D721Med (cell line): Measurements from ENCODE around the gene SLC2A11.
"Not testable (repeated sequence)": the region's sequence is repeated elsewhere in the genome, so short reads cannot be mapped to it uniquely, and the experiment has no call there.

Experiments used
- DNase-seq: peaks from one replicate; pipeline ENCODE4 v3.0.0; 2011; ENCODE audit warnings: low spot score; ENCODE audit not compliant: insufficient read length
- FAIRE-seq: peaks from 2 replicates; lab custom pipeline; 2011; peaks lifted over from hg19 to GRCh38; lab: Jason Lieb, UNC
- TF ChIP-seq, protein P1 (sequence below): IDR thresholded peaks from 2 replicates; pipeline ENCODE4 v1.5.1; 2012; ENCODE audit warnings: mild to moderate bottlenecking, control low read depth; ENCODE audit not compliant: insufficient read depth; ENCODE audit errors: missing control alignments

The SLC2A11 gene

DNA sequence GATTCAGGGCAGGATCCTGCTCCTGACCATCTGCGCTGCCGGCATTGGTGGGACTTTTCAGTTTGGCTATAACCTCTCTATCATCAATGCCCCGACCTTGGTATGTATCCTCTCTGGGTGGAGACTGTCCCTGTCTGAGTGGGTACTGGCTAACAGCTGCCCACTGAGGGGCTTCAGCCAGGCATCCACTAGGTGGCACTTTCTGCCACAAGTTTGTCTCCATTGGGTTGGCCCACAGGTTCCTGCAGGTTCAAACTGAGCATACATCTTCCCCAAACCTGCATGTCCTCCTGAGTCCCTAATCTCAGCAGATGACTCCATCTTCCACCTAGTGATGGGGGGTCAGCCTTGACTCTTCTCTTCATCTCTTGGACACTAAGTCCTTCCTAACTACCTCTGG, 4.4 kb downstream of the SLC2A11 start:
- TF ChIP-seq, protein P1, sequence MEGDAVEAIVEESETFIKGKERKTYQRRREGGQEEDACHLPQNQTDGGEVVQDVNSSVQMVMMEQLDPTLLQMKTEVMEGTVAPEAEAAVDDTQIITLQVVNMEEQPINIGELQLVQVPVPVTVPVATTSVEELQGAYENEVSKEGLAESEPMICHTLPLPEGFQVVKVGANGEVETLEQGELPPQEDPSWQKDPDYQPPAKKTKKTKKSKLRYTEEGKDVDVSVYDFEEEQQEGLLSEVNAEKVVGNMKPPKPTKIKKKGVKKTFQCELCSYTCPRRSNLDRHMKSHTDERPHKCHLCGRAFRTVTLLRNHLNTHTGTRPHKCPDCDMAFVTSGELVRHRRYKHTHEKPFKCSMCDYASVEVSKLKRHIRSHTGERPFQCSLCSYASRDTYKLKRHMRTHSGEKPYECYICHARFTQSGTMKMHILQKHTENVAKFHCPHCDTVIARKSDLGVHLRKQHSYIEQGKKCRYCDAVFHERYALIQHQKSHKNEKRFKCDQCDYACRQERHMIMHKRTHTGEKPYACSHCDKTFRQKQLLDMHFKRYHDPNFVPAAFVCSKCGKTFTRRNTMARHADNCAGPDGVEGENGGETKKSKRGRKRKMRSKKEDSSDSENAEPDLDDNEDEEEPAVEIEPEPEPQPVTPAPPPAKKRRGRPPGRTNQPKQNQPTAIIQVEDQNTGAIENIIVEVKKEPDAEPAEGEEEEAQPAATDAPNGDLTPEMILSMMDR: peak; percentile 82
- FAIRE-seq (no peak), DNase-seq (no peak)

DNA sequence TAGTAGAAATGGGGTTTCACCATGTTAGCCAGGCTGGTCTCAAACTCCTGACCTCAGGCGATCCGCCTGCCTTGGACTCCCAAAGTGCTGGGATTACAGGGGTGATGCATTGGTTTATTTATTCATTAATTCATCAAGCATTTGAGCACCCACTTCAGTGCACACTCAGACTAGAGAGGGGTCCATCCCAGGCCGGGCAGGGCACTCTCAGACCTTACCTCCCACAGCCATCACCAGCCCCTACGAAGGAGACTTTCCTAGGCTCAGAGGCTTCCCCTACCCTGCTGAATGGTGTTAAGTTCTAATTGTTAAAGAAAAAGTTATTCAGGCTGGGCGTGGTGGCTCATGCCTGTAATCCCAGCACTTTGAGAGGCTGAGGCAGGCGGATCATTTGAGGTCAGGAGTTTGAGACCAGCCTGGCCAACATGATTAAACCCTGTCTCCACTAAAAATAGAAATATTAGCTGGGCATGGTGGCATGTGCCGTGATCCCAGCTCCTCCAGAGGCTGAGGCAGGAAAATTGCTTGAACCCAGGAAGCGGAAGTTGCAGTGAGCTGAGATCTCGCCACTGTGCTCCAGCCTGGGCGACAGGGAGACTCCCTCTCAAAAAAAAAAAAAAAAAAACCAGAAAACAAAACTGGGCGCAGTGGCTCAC, 7.0 kb downstream of the SLC2A11 start:
- DNase-seq, FAIRE-seq: not testable (repeated sequence)

GRCh38 chr22:23868580-23868979, 10.9 kb downstream of the SLC2A11 start:
- FAIRE-seq: no peak
- TF ChIP-seq, protein P1: no peak
- DNase-seq: no peak

GRCh38 chr22:23874871-23875270, 17.2 kb downstream of the SLC2A11 start:
- FAIRE-seq: no peak
- TF ChIP-seq, protein P1: no peak
- no peak for DNase-seq

- DNase-seq (no peak), FAIRE-seq (no peak)
- TF ChIP-seq, protein P1: no peak
Observed at GRCh38 chr22:23875801-23876200, 18.1 kb downstream of the SLC2A11 start.

- FAIRE-seq: no peak
- TF ChIP-seq, protein P1: no peak
Observed at GRCh38 chr22:23877566-23877965, 19.9 kb downstream of the SLC2A11 start.

GRCh38 chr22:23878219-23878618, 20.5 kb downstream of the SLC2A11 start:
- DNase-seq (no peak), FAIRE-seq (no peak)
- TF ChIP-seq, protein P1: no peak

More at GRCh38 chr22:23877566-23877965, 19.9 kb downstream of the SLC2A11 start:
- no peak for DNase-seq
